ENCODE data around the gene NACC2.

The NACC2 gene

GRCh38 chr9:136081826-136082495 lies 13.1 kb downstream of the NACC2 start:
- ChIA-PET POLR2A (no interaction called here), CTCF (interaction anchor here (0.9 to 3.6 kb wide), 3 partner anchors 9 to 40 kb away, joined by 3 to 15 read pairs (median 5); no protein-coding TSS in a partner anchor)
- H3K4me3 ChIP-seq (ENCODE audit: low read depth, low read length), result no peak overlapping the region
- no peak for TF ChIP-seq CTCF (IDR thresholded peaks at IDR 0.05; ENCODE audit: insufficient read depth, low read length, missing control alignments)
- DNase-seq (ENCODE audit: low read depth, low spot score), result no peak

GRCh38 chr9:136081113-136081825 lies 13.8 kb downstream of the NACC2 start:
- ChIA-PET POLR2A (no interaction called here), CTCF (interaction anchor here (0.9 to 3.6 kb wide), 3 partner anchors 9 to 41 kb away, joined by 3 to 15 read pairs (median 5); no protein-coding TSS in a partner anchor)
- no peak for DNase-seq (ENCODE audit: low read depth, low spot score)
- no peak for TF ChIP-seq CTCF (IDR thresholded peaks at IDR 0.05; ENCODE audit: insufficient read depth, low read length, missing control alignments)
- H3K4me3 ChIP-seq (ENCODE audit: low read depth, low read length), result no peak overlapping the region

GRCh38 chr9:136080716-136081112 lies 14.4 kb downstream of the NACC2 start:
- POLR2A ChIA-PET, result no interaction called here
- no peak overlapping the region for H3K4me3 ChIP-seq (ENCODE audit: low read depth, low read length)
- TF ChIP-seq CTCF (IDR thresholded peaks at IDR 0.05; ENCODE audit: insufficient read depth, low read length, missing control alignments), result no peak
- DNase-seq (ENCODE audit: low read depth, low spot score), result no peak
- CTCF ChIA-PET, result interaction anchor here (3.6 kb wide), 1 partner anchor 41 kb away, joined by 15 read pairs; no protein-coding TSS in a partner anchor

GRCh38 chr9:136079916-136080246 lies 15.2 kb downstream of the NACC2 start:
- CTCF ChIA-PET, result interaction anchor here (3.6 kb wide), 1 partner anchor 42 kb away, joined by 15 read pairs; no protein-coding TSS in a partner anchor
- no peak for DNase-seq (ENCODE audit: low read depth, low spot score)
- no peak overlapping the region for H3K4me3 ChIP-seq (ENCODE audit: low read depth, low read length)
- POLR2A ChIA-PET, result interaction anchor here (1.0 kb wide), 1 partner anchor 10 kb away, joined by 3 read pairs; no protein-coding TSS in a partner anchor
- TF ChIP-seq CTCF (IDR thresholded peaks at IDR 0.05; ENCODE audit: insufficient read depth, low read length, missing control alignments), result no peak

GRCh38 chr9:136079211-136079915 lies 15.7 kb downstream of the NACC2 start:
- DNase-seq (ENCODE audit: low read depth, low spot score), result no peak
- no peak for TF ChIP-seq CTCF (IDR thresholded peaks at IDR 0.05; ENCODE audit: insufficient read depth, low read length, missing control alignments)
- no peak overlapping the region for H3K4me3 ChIP-seq (ENCODE audit: low read depth, low read length)
- ChIA-PET CTCF (interaction anchor here (1.5 to 3.6 kb wide), 2 partner anchors 11 to 43 kb away, joined by 6 to 15 read pairs; no protein-coding TSS in a partner anchor), POLR2A (interaction anchor here (1.0 kb wide), 1 partner anchor 11 kb away, joined by 3 read pairs; no protein-coding TSS in a partner anchor)
